ENCODE measurements around the gene PPEF2. TPM values are rescaled to one million over a fixed set of nuclear protein-coding genes. Genes with fewer than 3 reads are reported as not detected.

The PPEF2 gene
- total RNA-seq, 1 donor from 2014 or later = not detected

DNA sequence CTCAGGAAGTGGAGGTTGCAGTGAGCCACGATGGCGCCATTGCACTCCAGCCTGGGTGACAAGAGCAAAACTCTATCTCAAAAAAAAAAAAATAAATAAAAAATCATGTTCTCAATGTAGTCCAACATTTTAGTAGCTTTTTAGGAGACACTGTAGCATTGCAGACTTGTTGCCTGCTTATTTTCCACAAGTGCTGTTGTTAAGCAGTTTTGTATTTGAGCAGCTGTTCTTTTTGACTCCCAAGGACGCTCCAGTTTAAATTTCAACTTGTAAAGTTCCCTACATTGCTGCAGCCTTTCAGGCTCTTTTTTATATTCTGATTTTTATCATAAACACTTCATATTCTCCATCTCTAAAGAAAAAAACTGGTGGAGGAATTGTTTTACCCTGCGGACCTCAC lies 83.1 kb downstream of the PPEF2 start:
- Histone ChIP-seq H2AFZ (ENCODE audit: low read depth, low read length) (no peak overlapping the region), H3K4me2 (ENCODE audit: low read length) (no peak overlapping the region), H4K20me1 (ENCODE audit: insufficient read depth, low read length) (no peaks in the 10 kb centered on the region), H3K79me2 (ENCODE audit: insufficient read depth, low read length) (no peaks in the 10 kb centered on the region), H3K9me3 (ENCODE audit: insufficient read depth, low read depth, low read length) (no peaks in the 10 kb centered on the region), H3K36me3 (ENCODE audit: insufficient read depth, low read length) (peaks cover 26% of the 10 kb centered on the region), H3K9ac (ENCODE audit: low read length) (no peak overlapping the region), H3K27me3 (ENCODE audit: insufficient read depth, low read length) (no peaks in the 10 kb centered on the region), H3K4me3 (ENCODE audit: insufficient read depth, low read depth, low read length) (no peak overlapping the region), H3K4me1 (ENCODE audit: insufficient read depth, low read length) (no peaks in the 10 kb centered on the region), H3K27ac (ENCODE audit: low read depth, low read length) (no peak overlapping the region)
- Mint-ChIP-seq H3K9me3 (ENCODE audit: unreplicated experiment) (no peaks in the 10 kb centered on the region), H3K4me3 (ENCODE audit: unreplicated experiment) (no peak overlapping the region), H3K27me3 (ENCODE audit: low read depth, unreplicated experiment) (no peaks in the 10 kb centered on the region), H3K4me1 (ENCODE audit: low read depth, unreplicated experiment) (no peaks in the 10 kb centered on the region), H3K36me3 (ENCODE audit: low read depth, unreplicated experiment) (peaks cover 20% of the 10 kb centered on the region), H3K27ac (ENCODE audit: unreplicated experiment) (no peak overlapping the region)
- no peak for TF ChIP-seq EZH2 (IDR thresholded peaks at IDR 0.05; ENCODE audit: insufficient read depth, low read length)
- TF ChIP-seq, protein P1, sequence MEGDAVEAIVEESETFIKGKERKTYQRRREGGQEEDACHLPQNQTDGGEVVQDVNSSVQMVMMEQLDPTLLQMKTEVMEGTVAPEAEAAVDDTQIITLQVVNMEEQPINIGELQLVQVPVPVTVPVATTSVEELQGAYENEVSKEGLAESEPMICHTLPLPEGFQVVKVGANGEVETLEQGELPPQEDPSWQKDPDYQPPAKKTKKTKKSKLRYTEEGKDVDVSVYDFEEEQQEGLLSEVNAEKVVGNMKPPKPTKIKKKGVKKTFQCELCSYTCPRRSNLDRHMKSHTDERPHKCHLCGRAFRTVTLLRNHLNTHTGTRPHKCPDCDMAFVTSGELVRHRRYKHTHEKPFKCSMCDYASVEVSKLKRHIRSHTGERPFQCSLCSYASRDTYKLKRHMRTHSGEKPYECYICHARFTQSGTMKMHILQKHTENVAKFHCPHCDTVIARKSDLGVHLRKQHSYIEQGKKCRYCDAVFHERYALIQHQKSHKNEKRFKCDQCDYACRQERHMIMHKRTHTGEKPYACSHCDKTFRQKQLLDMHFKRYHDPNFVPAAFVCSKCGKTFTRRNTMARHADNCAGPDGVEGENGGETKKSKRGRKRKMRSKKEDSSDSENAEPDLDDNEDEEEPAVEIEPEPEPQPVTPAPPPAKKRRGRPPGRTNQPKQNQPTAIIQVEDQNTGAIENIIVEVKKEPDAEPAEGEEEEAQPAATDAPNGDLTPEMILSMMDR (IDR thresholded peaks at IDR 0.05; ENCODE audit: insufficient read depth, low read depth, low read length) = no peak
- FAIRE-seq (no peak), DNase-seq (ENCODE audit: low read depth) (no peak)

DNA sequence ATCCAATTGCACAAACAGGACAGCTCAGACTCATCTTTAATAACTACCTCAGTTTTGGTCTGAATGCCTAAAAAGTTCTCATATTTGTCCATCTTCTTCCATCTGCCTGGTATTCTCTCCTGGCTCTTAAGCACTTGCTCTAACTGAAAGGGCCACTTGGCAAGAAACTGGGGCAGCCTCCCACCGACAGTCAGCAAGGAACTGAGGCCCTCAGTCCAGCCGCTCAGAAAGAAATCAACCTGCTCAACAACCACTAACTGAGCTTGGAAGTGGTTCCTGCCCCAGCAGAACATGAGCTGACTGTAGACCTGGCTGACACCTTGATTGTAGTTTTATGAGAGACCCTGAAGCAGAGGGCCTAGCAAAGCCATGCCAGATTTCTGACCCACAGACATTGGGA lies 84.4 kb downstream of the PPEF2 start:
- Mint-ChIP-seq H3K36me3 (ENCODE audit: low read depth, unreplicated experiment) (peaks cover 17% of the 10 kb centered on the region), H3K27ac (ENCODE audit: unreplicated experiment) (no peak overlapping the region), H3K4me1 (ENCODE audit: low read depth, unreplicated experiment) (no peaks in the 10 kb centered on the region), H3K9me3 (ENCODE audit: unreplicated experiment) (no peaks in the 10 kb centered on the region), H3K27me3 (ENCODE audit: low read depth, unreplicated experiment) (no peaks in the 10 kb centered on the region), H3K4me3 (ENCODE audit: unreplicated experiment) (no peak overlapping the region)
- H2AFZ ChIP-seq (ENCODE audit: low read depth, low read length) = no peak overlapping the region
- no peak overlapping the region for H3K9ac ChIP-seq (ENCODE audit: low read length)
- peaks cover 36% of the 10 kb centered on the region for H3K36me3 ChIP-seq (ENCODE audit: insufficient read depth, low read length)
- no peak for DNase-seq (ENCODE audit: low read depth)
- no peak overlapping the region for H3K4me3 ChIP-seq (ENCODE audit: insufficient read depth, low read depth, low read length)
- TF ChIP-seq EZH2 (IDR thresholded peaks at IDR 0.05; ENCODE audit: insufficient read depth, low read length) = no peak
- TF ChIP-seq, protein P1 (IDR thresholded peaks at IDR 0.05; ENCODE audit: insufficient read depth, low read depth, low read length) = no peak
- H3K4me1 ChIP-seq (ENCODE audit: insufficient read depth, low read length) = no peaks in the 10 kb centered on the region
- no peaks in the 10 kb centered on the region for H3K9me3 ChIP-seq (ENCODE audit: insufficient read depth, low read depth, low read length)
- no peak overlapping the region for H3K27ac ChIP-seq (ENCODE audit: low read depth, low read length)
- FAIRE-seq = no peak
- H3K79me2 ChIP-seq (ENCODE audit: insufficient read depth, low read length) = no peaks in the 10 kb centered on the region
- no peaks in the 10 kb centered on the region for H3K27me3 ChIP-seq (ENCODE audit: insufficient read depth, low read length)
- no peaks in the 10 kb centered on the region for H4K20me1 ChIP-seq (ENCODE audit: insufficient read depth, low read length)
- H3K4me2 ChIP-seq (ENCODE audit: low read length) = no peak overlapping the region

Other genes with a start within 250 kb of the PPEF2 start
- 281 and 285 TPM in 2 replicates for gene G3BP2, start 229.0 kb downstream of the PPEF2 start, total RNA-seq
- 104 and 105 TPM in 2 replicates for gene USO1, start 177.9 kb downstream of the PPEF2 start, total RNA-seq
- 13.5 and 15.9 TPM in 2 replicates for gene NAAA, start 38.6 kb upstream of the PPEF2 start, total RNA-seq
- 58.2 and 59.1 TPM in 2 replicates for gene SDAD1, start 88.5 kb upstream of the PPEF2 start, total RNA-seq
- not detected in 2 replicates for gene CXCL9, start 105.1 kb upstream of the PPEF2 start, total RNA-seq
- 12.9 and 16.6 TPM in 2 replicates for gene CXCL10, start 121.0 kb upstream of the PPEF2 start, total RNA-seq
- 5.8 and 7.6 TPM in 2 replicates for gene CXCL11, start 133.6 kb upstream of the PPEF2 start, total RNA-seq
- gene ART3, start 172.3 kb upstream of the PPEF2 start, total RNA-seq = not detected in 2 replicates
- gene NUP54, start 245.9 kb upstream of the PPEF2 start, total RNA-seq = 30.4 and 34.2 TPM in 2 replicates

Measured in astrocyte (in vitro differentiated cells and primary cell).